Sigmoid colon (tissue), 7 donors: ENCODE results near the gene MYL6. TPM values are rescaled to one million over a fixed set of nuclear protein-coding genes. Genes with fewer than 3 reads are reported as not detected.

Experiments used
- DNase-seq: peaks from one replicate; pipeline ENCODE4 v3.0.0-alpha.2; 2019
- H3K27ac ChIP-seq, 4 donors: fragments of 200-600 bp; sonication (generic); one replicate each; pipeline ENCODE4 v1.5.1; 2016 to 2019; ENCODE audit warnings: mild to moderate bottlenecking in 1 of 4
- H3K27me3 ChIP-seq, 3 donors: fragments of 200-600 bp; sonication (generic); one replicate each; pipeline ENCODE4 v1.5.1; 2019; ENCODE audit warnings: mild to moderate bottlenecking in 1 of 3
- H3K36me3 ChIP-seq, 4 donors: fragments of 200-600 bp; sonication (generic); one replicate each; pipeline ENCODE4 v1.5.1; 2016 to 2019
- H3K4me1 ChIP-seq, 4 donors: fragments of 200-600 bp; sonication (generic); one replicate each; pipeline ENCODE4 v1.5.1; 2017 to 2019
- H3K4me3 ChIP-seq, 4 donors: fragments of 200-600 bp; sonication (generic); one replicate each; pipeline ENCODE4 v1.5.1; 2017 to 2019; ENCODE audit warnings: mild to moderate bottlenecking in 2 of 4, moderate library complexity in 1 of 4
- H3K9me3 ChIP-seq, 4 donors: fragments of 200-600 bp in 3 of 4; sonication (generic) in 3 of 4; one replicate each; pipeline versions ENCODE4 v1.5.1 to v1.6.1; 2013 to 2019
- EP300 ChIP-seq, 4 donors: sonication (generic); formaldehyde crosslinking; IDR thresholded peaks; one replicate each; pipeline ENCODE4 v1.6.1; 2017; ENCODE audit warnings: antibody characterized with exemption in 4 of 4
- POLR2A ChIP-seq, 2 donors: fragments of 450-650 bp; IDR thresholded peaks; one replicate each; pipeline ENCODE4 v1.6.1; 2016; ENCODE audit warnings: antibody characterized with exemption in 2 of 2, mild to moderate bottlenecking in 2 of 2, moderate library complexity in 2 of 2
- POLR2AphosphoS5 ChIP-seq, 4 donors: sonication (generic); formaldehyde crosslinking; IDR thresholded peaks; one replicate each; pipeline ENCODE4 v1.6.1; 2017; ENCODE audit warnings: antibody characterized with exemption in 4 of 4
- WGBS, 2 donors: extraction: QIAGEN DNeasy Blood & Tissue Kit; methylation state at CpG; one replicate each; pipeline ENCODE4 v1.1.7; 2013; 5-methylcytosine and 5-hydroxymethylcytosine counted together
- intact Hi-C: fragments of 100-400 bp; cut with DNase I; formaldehyde crosslinking; loops from one replicate; pipeline ENCODE4 v1.15.1; 2023
- polyA plus RNA-seq, 3 donors: library from polyadenylated mRNA; stranded (reverse); fragments of 200-250 nt; gene quantifications; one replicate each; pipeline ENCODE4 v1.2.3, GENCODE V29; 2013
- total RNA-seq, 4 donors: library from RNA; depleted of rRNA; stranded (reverse); fragments of >200 nt; gene quantifications; one replicate each; pipeline ENCODE4 v1.1.0, GENCODE V29; 2016
- TF ChIP-seq, protein P1 (sequence below), 4 experiments: fragments of 450-650 bp in 3 of 4; fragments of 200-600 bp in 1 of 4; IDR thresholded peaks; one replicate each; pipeline ENCODE4 v1.5.1; 2016 to 2019; ENCODE audit warnings: antibody characterized with exemption in 4 of 4, mild to moderate bottlenecking in 3 of 4, moderate library complexity in 2 of 4
- donor health status: healthy with polysubstance abuse.
- donor health status: Bipolar disorder and iron deficiency.
- donor health status: healthy.

The MYL6 gene
- total and polyA plus RNA-seq, 7 donors, result 3,150 to 9,553 (median 7,537) TPM

DNA sequence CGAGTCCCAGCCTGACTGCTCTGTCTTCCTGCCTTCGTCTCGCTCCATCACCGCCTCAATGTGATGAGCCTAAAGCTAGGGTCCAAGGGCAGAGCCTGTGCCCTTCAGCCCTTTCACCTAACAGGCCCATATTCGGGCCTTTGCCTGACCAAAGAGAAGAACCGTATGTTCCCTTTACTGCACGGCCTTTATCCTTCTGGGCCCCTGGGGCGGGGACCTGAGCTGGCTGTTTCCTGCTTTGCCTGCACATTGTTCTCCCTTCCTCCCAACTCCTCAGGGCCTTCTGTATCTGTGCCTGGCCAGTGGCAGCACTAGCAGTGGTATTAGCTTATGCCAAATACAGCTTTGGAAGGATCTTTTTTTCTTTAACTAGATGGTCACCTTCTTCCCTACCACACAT, 14.3 kb upstream of the MYL6 start:
- H3K9me3 ChIP-seq, result no peaks in the 10 kb centered on the region
- peaks cover 36 to 63% (median 50%) of the 10 kb centered on the region in 4 donors for H3K36me3 ChIP-seq
- no peaks in the 10 kb centered on the region for H3K27me3 ChIP-seq
- DNase-seq, result no peak
- no peaks in the 10 kb centered on the region for H3K4me1 ChIP-seq
- intact Hi-C loops, result no loop called here
- H3K4me3 ChIP-seq, result no peak overlapping the region
- TF ChIP-seq, protein P1, sequence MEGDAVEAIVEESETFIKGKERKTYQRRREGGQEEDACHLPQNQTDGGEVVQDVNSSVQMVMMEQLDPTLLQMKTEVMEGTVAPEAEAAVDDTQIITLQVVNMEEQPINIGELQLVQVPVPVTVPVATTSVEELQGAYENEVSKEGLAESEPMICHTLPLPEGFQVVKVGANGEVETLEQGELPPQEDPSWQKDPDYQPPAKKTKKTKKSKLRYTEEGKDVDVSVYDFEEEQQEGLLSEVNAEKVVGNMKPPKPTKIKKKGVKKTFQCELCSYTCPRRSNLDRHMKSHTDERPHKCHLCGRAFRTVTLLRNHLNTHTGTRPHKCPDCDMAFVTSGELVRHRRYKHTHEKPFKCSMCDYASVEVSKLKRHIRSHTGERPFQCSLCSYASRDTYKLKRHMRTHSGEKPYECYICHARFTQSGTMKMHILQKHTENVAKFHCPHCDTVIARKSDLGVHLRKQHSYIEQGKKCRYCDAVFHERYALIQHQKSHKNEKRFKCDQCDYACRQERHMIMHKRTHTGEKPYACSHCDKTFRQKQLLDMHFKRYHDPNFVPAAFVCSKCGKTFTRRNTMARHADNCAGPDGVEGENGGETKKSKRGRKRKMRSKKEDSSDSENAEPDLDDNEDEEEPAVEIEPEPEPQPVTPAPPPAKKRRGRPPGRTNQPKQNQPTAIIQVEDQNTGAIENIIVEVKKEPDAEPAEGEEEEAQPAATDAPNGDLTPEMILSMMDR (IDR thresholded peaks at IDR 0.05), result no peak
- TF ChIP-seq POLR2AphosphoS5 (IDR thresholded peaks at IDR 0.05), result peak in 2 of 4 donors; percentile 10 to 13
- peak overlapping the region; percentile 14 to 44 (median 37) for H3K27ac ChIP-seq
- WGBS, 2 donors, result 52 to 75% methylated on average over 8 of the region's 8 CpGs

DNA sequence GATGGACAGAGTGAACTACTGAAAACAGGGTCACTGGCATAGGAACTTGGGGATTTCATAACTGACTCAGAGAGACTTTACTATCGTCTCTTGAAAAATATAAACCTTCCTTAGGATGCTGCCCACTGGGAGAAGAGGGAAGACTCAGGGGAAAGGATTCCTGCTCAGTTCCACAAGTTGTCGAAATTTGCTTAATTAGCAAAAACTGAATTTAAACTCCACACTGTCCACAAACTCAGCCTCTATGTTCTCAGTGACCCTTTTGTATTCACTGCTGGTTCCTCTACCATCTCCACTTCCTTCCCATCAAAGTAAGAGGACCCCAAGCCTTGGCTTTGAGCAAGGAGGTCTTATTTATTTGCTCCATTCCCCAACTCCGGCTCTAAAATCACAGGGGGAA, 12.9 kb upstream of the MYL6 start:
- intact Hi-C loops, result no loop called here
- H3K27ac ChIP-seq, result peak overlapping the region in 1 of 4 donors; percentile 40
- DNase-seq, result no peak
- H3K9me3 ChIP-seq, result no peaks in the 10 kb centered on the region
- peaks cover 26 to 49% (median 42%) of the 10 kb centered on the region in 4 donors for H3K36me3 ChIP-seq
- H3K4me3 ChIP-seq, result no peak overlapping the region
- TF ChIP-seq, protein P1 (IDR thresholded peaks at IDR 0.05), result no peak
- TF ChIP-seq POLR2A (IDR thresholded peaks at IDR 0.05) (no peak), POLR2AphosphoS5 (IDR thresholded peaks at IDR 0.05) (no peak), EP300 (IDR thresholded peaks at IDR 0.05) (no peak)
- no peaks in the 10 kb centered on the region for H3K27me3 ChIP-seq
- no peaks in the 10 kb centered on the region for H3K4me1 ChIP-seq
- WGBS, 2 donors, result 86 to 88% methylated on average over 3 of the region's 3 CpGs

DNA sequence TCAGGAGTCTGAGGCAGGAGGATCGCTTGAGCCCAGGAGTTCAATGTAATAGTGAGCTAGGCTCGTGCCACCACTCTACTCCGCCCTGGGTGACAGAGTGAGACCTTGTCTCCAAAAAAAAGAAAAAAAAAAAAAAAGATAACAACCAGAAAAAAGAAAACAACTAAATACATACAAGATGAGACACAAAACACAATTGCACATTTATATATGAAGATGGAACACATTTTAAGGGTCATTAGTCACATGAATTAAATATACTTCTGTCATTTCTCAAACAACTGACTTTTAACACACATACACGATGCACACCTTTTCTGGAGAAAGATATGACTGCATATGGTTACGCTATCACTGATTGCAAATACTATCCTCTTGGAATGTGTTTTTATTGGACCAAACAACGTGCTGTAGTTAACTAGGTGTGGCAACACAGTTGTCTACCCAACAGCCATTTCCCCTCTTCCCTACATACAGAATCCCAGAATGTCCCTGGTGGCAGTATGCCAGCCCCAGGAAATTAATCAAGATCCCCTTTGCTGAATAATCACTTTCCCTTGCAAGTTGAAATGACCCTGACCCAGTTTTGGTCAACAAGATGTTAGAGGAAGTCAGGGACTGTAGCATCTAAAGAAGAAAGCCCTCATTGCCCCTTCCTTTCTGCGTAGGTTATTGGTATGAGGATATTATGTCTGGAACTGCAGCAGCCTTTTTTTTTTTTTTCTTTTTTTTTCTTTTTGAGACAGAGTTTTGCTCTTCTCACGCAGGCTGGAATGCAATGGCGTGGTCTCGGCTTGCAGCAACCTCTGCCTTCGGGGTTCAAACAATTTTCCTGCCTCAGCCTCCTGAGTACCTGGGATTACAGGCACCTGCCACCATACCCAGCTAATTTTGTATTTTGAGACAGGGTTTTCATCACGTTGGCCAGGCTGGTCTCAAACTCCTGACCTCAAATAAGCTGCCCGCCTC, 11.4 kb upstream of the MYL6 start:
- Histone ChIP-seq H3K27me3 (no peaks in the 10 kb centered on the region), H3K4me1 (peaks cover 0 to 10% (median 6%) of the 10 kb centered on the region in 4 donors), H3K9me3 (no peaks in the 10 kb centered on the region), H3K36me3 (peaks cover 17 to 36% (median 30%) of the 10 kb centered on the region in 4 donors), H3K27ac (peak overlapping the region in 3 of 4 donors; percentile 46 to 69 (median 50)), H3K4me3 (no peak overlapping the region)
- WGBS, 2 donors, result 19 to 68% methylated on average over 13 of the region's 13 CpGs
- no peak for TF ChIP-seq POLR2AphosphoS5 (IDR thresholded peaks at IDR 0.05)
- DNase-seq, result no peak
- intact Hi-C loops, result no loop called here

DNA sequence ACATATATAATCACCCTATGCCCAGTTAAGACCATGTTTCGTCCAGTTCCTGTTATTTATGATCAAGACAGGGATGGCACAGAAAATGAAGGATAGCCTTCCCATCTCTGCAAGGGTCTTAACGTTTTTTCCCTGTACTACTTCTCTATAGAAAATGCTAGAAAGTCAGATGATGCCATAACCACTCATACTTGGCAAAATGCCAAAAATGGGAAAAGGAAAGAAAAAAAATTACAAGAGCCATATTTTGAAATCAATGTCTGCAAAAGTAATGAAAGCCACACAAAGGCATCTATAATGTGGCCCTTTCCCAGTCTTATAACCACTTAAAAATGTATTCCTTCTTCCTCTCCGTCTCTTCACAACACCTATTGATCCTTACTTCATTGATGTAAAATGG, 7.6 kb upstream of the MYL6 start:
- peaks cover 0 to 27% (median 18%) of the 10 kb centered on the region in 4 donors for H3K4me1 ChIP-seq
- H3K4me3 ChIP-seq, result no peak overlapping the region
- no peak overlapping the region for H3K27ac ChIP-seq
- DNase-seq, result no peak
- intact Hi-C loops, result loop anchor here (2.0 kb wide), 1 partner anchor 22 kb away; the partner anchor contains the start of gene ESYT1
- 64 to 65% methylated on average over 3 of the region's 3 CpGs for WGBS, 2 donors
- no peaks in the 10 kb centered on the region for H3K9me3 ChIP-seq
- no peaks in the 10 kb centered on the region for H3K36me3 ChIP-seq
- no peaks in the 10 kb centered on the region for H3K27me3 ChIP-seq
- TF ChIP-seq, protein P1 (IDR thresholded peaks at IDR 0.05), result no peak
- peak in 2 of 4 donors; percentile 33 to 50 for TF ChIP-seq POLR2AphosphoS5 (IDR thresholded peaks at IDR 0.05)
- no peak for TF ChIP-seq EP300 (IDR thresholded peaks at IDR 0.05)

- intact Hi-C loops, result loop anchor here (2.0 kb wide), 1 partner anchor 23 kb away; the partner anchor contains the start of gene ESYT1
- Histone ChIP-seq H3K36me3 (no peaks in the 10 kb centered on the region), H3K9me3 (no peaks in the 10 kb centered on the region), H3K4me3 (peak overlapping the region; percentile 59 to 79 (median 68)), H3K27me3 (no peaks in the 10 kb centered on the region), H3K27ac (peak overlapping the region; percentile 92 to 97 (median 94)), H3K4me1 (peaks cover 0 to 31% (median 20%) of the 10 kb centered on the region in 4 donors)
- no peak for DNase-seq
- WGBS, 2 donors, result 1 to 5% methylated on average over 12 of the region's 12 CpGs
- TF ChIP-seq, protein P1 (IDR thresholded peaks at IDR 0.05), result peak in 3 of 4 experiments; percentile 13 to 63 (median 40)
- no peak for TF ChIP-seq POLR2AphosphoS5 (IDR thresholded peaks at IDR 0.05)
Measured at GRCh38 chr12:56151672-56152131, 6.5 kb upstream of the MYL6 start.
